ENCODE measurements around the gene STK32B.

- TF ChIP-seq POLR2A (IDR thresholded peaks at IDR 0.05; ENCODE audit: low read length) (no peak), GATA1 (IDR thresholded peaks at IDR 0.05; ENCODE audit: low read depth, low read length) (no peak)
Measured at GRCh38 chr4:5527211-5527610, 475.9 kb downstream of the STK32B start.
